Posterior cingulate gyrus (tissue), 11 donors: Measurements from ENCODE around the gene GPR142.
A peak's percentile ranks its signal among the peaks of the same experiment; 100 is the strongest.

ENCODE experiments used
- DNase-seq, 10 donors: peaks; one replicate each; pipeline versions ENCODE4 v3.0.0 to v3.0.0-alpha.2; 2020 to 2021; ENCODE audit warnings: mixed read lengths in 3 of 10
- intact Hi-C: fragments of 100-400 bp; cut with DNase I; formaldehyde crosslinking; loops from one replicate; pipeline ENCODE4 v1.15.1; 2023

GPR142 gene

GRCh38 chr17:74415608-74416396, 48.5 kb downstream of the GPR142 start:
- peak in 2 of 10 donors; percentile 3 to 33 for DNase-seq

GRCh38 chr17:74417178-74418045, 50.1 kb downstream of the GPR142 start:
- peak in 1 of 10 donors; percentile 38 for DNase-seq
- intact Hi-C loops: no loop called here

More at GRCh38 chr17:74415608-74416396, 48.5 kb downstream of the GPR142 start:
- intact Hi-C loops: no loop called here

GRCh38 chr17:74419928-74420411, 52.7 kb downstream of the GPR142 start:
- intact Hi-C loops: no loop called here
- DNase-seq: no peak
